Non-pigmented ciliary epithelial cell (primary cell): ENCODE results near the gene KAZN.

Source experiments
- DNase-seq: peaks from one replicate; pipeline ENCODE4 v3.0.0-alpha.2; 2010; ENCODE audit warnings: low read depth

The KAZN gene

GRCh38 chr1:14590411-14591180 is 7.9 kb upstream of the KAZN start:
- DNase-seq: no peak

- DNase-seq: no peak
These were observed 6.9 kb upstream of the KAZN start for GRCh38 chr1:14591600-14591999.

DNA sequence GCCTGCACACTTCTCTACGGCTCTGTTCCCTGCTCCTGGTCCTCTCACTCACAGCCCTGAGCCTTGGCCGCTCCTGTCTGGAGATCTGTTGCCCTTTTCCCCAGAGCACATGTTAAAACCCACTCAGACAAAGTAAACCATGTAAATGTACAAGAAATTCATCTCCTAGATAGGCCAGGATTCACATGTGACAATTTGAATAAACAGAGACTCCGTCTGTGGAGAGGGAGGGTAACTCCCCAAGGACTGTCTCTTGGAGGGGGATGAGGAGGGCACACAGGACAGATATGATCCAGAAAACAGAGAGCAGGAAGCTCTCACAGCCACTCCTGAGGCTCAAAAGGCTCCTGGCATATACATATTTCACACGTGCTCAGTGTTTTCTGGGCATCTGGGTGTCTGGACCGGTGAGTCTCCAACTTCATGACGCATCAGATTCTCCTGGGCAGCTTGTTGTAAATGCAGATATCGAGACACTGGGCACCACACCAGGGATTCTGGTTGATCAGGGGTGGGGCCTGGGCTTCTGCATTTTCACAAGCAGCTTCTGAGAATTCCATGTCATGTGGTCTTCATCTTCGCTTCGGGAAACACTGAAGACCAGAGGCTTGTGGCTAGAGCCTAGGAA is 6.4 kb upstream of the KAZN start:
- no peak for DNase-seq

- DNase-seq: no peak
These were observed 5.2 kb upstream of the KAZN start for GRCh38 chr1:14593302-14593701.

DNA sequence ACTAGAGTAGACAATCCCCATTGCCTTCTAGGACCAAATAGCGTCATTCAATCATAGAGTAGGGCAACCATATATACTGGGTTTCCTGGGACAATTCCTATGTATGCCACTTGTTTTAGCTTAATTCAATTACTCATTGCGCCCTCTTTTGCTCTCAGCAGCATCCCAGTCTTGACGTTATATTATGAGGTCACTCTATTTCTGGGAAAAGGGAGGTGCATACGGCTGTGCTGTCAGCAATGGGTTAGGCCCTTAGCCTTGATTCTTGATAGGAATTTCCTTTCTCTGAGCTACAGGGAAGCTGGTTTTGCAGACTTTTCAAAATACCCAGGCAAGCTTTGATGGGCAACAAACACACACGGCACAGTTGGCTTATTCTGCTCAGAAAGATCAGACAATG is 4.4 kb upstream of the KAZN start:
- no peak for DNase-seq

- no peak for DNase-seq
These were observed 1.9 kb upstream of the KAZN start for GRCh38 chr1:14596591-14596990.

DNA sequence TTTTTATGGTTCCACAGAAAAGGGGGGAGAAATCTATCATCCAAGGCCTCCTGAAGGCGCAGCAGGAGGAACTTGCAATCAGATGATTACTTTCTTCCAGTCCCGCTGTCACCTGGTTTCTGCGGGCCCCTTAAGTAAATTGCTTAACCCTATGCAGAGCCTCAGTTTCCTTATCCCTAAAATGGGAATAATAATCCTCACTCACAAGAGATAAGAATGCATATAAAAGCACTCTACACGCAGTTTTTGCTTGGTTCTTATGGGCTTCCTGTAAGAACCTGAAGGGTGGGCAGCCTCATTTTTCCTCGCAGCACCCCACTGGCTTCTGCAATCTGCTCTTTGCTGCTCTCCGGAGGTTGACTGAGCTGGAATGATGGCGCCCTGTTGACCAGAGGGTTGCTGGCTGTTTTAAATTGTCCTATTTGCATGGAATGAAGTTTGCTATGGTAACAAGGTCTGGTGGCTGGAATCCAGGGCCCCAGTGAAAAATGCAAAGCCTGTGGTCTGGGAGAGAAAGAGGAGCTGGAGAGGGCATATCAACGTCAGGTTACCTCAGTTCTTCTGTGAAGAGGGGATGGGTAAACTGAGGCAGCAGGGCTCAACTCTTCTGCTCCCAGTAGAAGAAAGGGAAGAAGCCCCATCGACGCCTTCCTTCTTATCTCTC is 1.0 kb upstream of the KAZN start:
- no peak for DNase-seq

DNA sequence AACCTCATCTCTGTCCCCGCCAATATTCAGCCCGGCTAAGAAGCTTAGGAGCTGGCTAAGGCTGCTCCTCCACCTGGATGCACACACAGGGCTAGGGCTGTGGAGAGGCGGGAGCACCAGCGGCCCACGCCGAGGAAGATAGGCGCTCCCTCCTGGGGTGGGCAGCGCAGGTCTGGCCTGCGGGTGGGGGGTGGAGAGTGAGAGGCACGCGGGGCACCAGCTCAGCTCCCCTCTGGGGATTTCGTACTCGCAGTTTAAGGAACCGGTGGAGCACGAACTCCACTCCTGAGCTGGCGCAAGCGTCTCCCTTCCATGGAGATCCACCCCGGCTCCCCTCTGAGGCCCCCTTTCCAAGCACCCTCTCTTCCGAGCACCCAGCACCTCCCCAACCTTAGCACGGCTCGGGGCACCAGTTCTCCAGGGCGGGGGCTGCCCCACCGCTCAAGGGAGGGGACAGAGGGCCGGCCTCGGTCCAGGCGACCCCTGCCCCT is 433 bp upstream of the KAZN start:
- no peak for DNase-seq

- no peak for DNase-seq
These were observed 802 bp downstream of the KAZN start for GRCh38 chr1:14599183-14599791.

DNA sequence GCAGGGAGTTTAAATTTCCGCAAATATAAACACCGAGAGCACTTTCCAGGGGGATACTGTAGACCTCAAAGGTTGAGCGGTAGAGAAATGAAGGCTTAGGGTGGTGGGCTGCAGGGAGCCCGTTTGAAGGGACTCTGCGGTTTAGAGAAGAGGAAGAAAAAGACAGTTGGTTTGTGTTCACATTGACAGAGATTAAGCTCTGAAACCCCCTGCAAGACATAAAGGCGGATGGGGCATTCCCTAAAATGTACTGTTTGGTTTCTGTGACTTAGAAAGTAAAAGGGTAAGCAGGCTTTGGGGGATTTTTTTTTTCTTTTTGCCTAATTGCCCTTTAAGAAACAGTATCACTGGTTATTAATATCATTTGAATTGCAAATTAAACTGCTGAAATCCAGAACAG is 1.3 kb downstream of the KAZN start:
- no peak for DNase-seq

- DNase-seq: no peak
These were observed 2.1 kb downstream of the KAZN start for GRCh38 chr1:14600405-14601112.

GRCh38 chr1:14602136-14602535 is 3.7 kb downstream of the KAZN start:
- DNase-seq: no peak

DNA sequence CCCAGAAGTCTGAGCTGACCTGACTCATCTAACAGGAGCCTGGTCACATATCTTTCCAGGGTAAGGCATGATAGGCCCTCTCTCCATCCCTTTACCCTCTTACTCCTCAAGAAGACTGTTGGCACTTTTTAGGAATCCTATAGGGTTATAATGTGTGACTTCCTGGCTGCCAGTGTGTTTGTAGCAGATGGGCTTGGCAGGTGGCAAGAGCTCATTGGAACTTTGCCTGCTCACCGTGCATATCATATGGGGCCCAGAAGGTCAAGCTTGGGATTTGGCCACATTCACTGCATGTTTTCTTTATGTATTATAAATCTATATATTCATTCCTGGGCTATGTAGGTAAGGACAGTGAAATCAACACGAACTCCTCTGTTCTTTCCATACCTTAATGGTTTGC is 5.2 kb downstream of the KAZN start:
- no peak for DNase-seq

DNA sequence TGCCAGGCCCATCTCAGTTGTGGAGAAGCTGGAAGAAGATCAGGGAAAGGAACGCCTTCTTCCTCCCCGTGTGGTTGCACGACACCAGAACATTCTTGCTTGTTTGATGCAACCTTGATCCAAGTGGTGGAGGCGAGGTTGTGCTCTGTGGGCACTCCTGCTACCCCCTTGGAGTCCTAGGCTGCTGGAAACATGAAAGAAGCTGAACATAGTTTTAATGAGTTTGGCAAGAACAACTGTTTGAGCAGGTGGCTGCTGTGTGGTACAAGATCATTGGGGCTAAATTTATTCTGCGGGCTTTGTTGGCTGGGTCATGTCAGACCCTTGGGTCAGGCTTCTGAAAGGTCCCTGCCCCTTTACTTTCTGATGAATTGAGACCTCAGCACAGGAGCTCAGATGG is 5.9 kb downstream of the KAZN start:
- no peak for DNase-seq

DNA sequence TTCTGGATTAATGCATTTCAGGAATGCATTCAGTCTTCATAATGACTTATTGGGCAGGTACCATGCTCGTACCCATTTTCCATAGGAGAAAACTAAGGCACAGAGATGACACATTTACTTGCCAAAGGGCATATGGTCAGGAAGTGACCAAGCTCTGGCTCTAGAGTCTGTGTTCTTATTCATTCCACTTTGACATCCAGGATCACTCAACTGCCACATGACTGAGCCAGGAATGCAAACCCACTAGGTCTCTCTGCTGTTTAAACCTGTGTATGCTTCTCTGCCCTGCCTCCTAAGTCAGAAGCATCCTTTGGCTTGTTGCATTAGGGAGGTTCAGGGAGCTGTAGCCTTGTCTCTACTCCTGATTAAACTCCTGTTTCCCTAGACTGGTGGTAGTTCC is 7.5 kb downstream of the KAZN start:
- DNase-seq: no peak

GRCh38 chr1:14606632-14607031 is 8.1 kb downstream of the KAZN start:
- no peak for DNase-seq

DNA sequence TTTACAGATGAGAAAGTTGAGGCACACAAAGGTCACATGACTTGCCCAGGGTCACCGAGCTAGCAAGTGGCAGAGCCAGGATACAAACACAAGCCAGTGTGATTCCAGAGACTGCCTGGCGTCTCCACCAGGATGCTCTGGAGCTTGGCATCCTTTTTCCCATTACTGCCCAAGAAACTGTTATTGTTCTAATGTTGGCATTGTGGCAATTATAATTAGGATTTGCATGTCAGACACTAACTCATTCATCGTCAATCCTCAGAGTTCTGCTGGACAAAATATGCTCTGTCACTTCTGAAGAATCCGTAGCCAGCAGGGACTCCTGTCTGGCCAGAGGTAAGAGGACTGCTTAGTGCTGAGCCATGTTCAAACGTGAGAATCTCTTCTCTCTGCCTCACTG is 8.8 kb downstream of the KAZN start:
- no peak for DNase-seq

DNA sequence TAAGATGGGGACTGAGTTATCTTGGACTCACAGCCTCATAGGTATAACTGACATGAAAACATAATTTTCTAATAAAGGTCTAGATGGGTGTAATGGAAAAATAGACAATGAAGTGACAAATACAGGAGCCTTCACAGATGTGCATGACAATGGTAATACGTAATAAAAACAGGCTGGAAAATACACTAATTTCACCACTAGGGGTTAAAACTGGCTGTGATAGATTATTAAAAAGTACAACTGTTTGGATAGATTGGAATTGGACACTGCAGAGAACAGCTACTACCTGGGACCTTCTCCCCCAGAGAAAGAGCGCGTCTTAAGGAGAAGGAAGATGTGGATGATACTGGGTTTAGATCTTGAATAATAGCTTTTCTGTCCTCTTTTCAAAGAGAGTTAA is 9.8 kb downstream of the KAZN start:
- DNase-seq: no peak

DNA sequence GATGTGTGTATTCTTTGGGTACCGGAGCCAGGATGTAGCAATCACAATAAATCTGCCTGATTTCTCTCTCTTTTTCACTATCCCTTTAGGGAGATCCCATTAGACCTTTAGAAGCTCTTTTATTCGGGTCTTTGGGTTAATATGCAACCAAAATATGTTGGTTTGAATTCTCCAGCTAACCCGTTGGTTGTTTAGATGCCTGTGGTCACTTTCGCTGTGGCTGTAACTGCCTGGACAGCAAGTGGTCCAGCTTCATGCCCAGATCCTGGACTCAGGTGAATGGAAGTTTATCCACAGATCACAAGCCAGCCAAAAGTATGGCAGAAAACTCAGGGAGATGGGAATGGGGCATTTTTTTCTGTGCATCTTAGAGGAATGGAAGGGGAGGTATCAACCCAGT is 12.3 kb downstream of the KAZN start:
- no peak for DNase-seq

DNA sequence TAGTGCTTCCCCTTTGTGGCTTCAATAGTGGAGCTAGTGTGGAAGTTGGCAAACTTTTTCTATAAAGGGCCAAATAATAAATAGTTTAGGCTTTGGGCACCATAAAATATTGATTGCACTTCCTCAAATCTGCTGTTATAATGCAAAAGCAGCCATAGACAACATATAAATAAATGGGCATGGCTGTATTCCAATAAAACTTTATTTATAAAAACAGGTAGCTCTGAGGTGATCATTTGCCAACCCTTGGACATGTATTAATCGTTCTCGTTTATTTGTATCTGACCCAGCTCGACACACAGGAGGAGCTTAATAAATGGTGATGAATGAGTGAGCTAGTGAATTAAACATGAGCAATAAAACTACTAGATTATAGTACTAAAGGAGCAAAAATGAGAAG is 13.3 kb downstream of the KAZN start:
- no peak for DNase-seq

DNA sequence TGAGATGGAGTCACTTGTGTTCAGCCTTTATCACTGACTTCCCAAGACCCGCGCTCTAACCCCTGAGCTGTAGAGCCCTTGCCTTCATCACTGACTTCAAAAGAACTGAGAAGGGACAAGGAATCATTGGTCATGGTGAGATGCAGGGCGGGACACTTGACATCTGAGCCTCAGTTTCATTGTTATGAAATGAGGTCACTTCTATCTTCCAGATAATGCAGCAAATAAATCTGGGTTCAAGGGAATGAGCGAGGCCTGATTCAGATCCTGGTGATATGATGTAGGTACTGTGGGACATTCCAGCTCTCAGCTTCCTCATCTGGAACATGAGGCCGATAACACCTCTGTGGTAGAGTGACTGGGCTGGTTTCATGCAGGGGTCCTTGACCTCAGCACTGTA is 13.8 kb downstream of the KAZN start:
- DNase-seq: no peak

DNA sequence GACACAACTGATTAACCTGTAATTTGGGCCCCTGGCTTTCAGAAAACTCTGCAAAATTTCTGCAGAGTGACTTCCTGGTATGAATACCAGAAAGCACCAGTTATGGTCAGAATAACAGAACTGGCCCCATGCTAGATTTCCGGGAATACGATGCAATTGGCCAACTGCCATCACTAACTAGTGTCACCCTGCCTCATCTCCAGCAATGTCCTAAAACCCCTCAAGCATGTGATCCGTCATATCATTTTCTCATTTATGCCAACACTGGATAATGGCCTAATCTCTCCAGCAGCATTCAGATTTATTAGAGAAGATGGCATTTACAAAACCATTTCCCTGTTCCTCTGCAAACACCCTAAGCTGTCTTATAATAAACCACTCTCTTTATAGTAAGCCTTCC is 15.4 kb downstream of the KAZN start:
- DNase-seq: no peak
